Upper lobe of left lung (tissue), 6 donors: ENCODE measurements around the gene BTBD7. TPM values are rescaled to one million over a fixed set of nuclear protein-coding genes. Genes with fewer than 3 reads are reported as not detected.
A peak's percentile ranks its signal among the peaks of the same experiment; 100 is the strongest.

Experiments
- ATAC-seq, 2 donors: fragments of 200-7000 bp; cut with Tn5 transposase; one replicate each; pipeline ENCODE4 v1.9.1; 2022; ENCODE audit warnings: mild to moderate bottlenecking in 2 of 2, moderate library complexity in 2 of 2; ENCODE audit not compliant: low FRiP score in 2 of 2
- DNase-seq, 2 donors: peaks; one replicate each; pipeline ENCODE4 v3.0.0-alpha.2; 2019 to 2020
- H3K27ac ChIP-seq, 4 donors: fragments of 200-600 bp; sonication (generic); one replicate each; pipeline ENCODE4 v1.5.1; 2016 to 2019
- H3K27me3 ChIP-seq, 4 donors: fragments of 200-600 bp; sonication (generic); one replicate each; pipeline ENCODE4 v1.5.1; 2017 to 2019
- H3K36me3 ChIP-seq, 4 donors: fragments of 200-600 bp; sonication (generic); one replicate each; pipeline ENCODE4 v1.5.1; 2016 to 2019
- H3K4me1 ChIP-seq, 4 donors: fragments of 200-600 bp; sonication (generic); one replicate each; pipeline ENCODE4 v1.5.1; 2018 to 2019
- H3K4me3 ChIP-seq, 4 donors: fragments of 200-600 bp; sonication (generic); one replicate each; pipeline ENCODE4 v1.5.1; 2017 to 2019; ENCODE audit warnings: mild to moderate bottlenecking in 2 of 4, moderate library complexity in 1 of 4
- H3K9me3 ChIP-seq, 4 donors: fragments of 200-600 bp; sonication (generic); one replicate each; pipeline ENCODE4 v1.5.1; 2018 to 2019
- CTCF ChIP-seq, 6 experiments: fragments of 450-650 bp in 4 of 6; fragments of 200-600 bp in 2 of 6; sonication (generic) in 2 of 6; IDR thresholded peaks; one replicate each; pipeline ENCODE4 v1.5.1; 2016 to 2019; ENCODE audit warnings: antibody characterized with exemption in 6 of 6
- EP300 ChIP-seq, 4 donors: sonication (generic); formaldehyde crosslinking; IDR thresholded peaks; one replicate each; pipeline ENCODE4 v1.5.1; 2017; ENCODE audit warnings: antibody characterized with exemption in 4 of 4, control low read depth in 2 of 4
- POLR2A ChIP-seq, 4 donors: fragments of 450-650 bp; IDR thresholded peaks; one replicate each; pipeline ENCODE4 v1.5.1; 2016 to 2017; ENCODE audit warnings: antibody characterized with exemption in 4 of 4, mild to moderate bottlenecking in 2 of 4
- POLR2AphosphoS5 ChIP-seq, 2 donors: sonication (generic); formaldehyde crosslinking; IDR thresholded peaks; one replicate each; pipeline ENCODE4 v1.5.1; 2017; ENCODE audit warnings: antibody characterized with exemption in 2 of 2
- WGBS, 2 donors: methylation state at CpG; one replicate each; pipeline ENCODE4 v1.1.5; 2017 to 2018; 5-methylcytosine and 5-hydroxymethylcytosine counted together
- total RNA-seq, 6 donors: library from RNA; depleted of rRNA in 4 of 6; stranded (reverse); fragments of >200 nt in 4 of 6; gene quantifications; one replicate each; pipeline versions ENCODE4 v1.1.0 to v1.2.1, GENCODE V29; 2016 to 2021
- donor health status: DM: no; HTN: no; CAD: no; lungs with moderate emphysema.
- donor health status: DM: no; HTN: yes; CAD: no; lungs with severe emphysema.

The BTBD7 gene
- total RNA-seq, 6 donors from 2014 or later = 15.1 to 46.1 (median 36.9) TPM

- Histone ChIP-seq H3K36me3 (no peaks in the 10 kb centered on the region), H3K27me3 (no peaks in the 10 kb centered on the region), H3K27ac (no peak overlapping the region), H3K4me1 (peaks cover 10 to 15% (median 11%) of the 10 kb centered on the region in 4 donors), H3K4me3 (no peak overlapping the region), H3K9me3 (no peaks in the 10 kb centered on the region)
- ATAC-seq (no peak), DNase-seq (no peak)
- 81 to 92% methylated on average over 7 of the region's 7 CpGs for WGBS, 2 donors
- TF ChIP-seq CTCF (IDR thresholded peaks at IDR 0.05) (no peak), POLR2AphosphoS5 (IDR thresholded peaks at IDR 0.05) (no peak), POLR2A (IDR thresholded peaks at IDR 0.05) (no peak), EP300 (IDR thresholded peaks at IDR 0.05) (no peak)
These were observed 131.6 kb downstream of the BTBD7 start for GRCh38 chr14:93201155-93201704.

GRCh38 chr14:93200553-93200952, 132.3 kb downstream of the BTBD7 start:
- Histone ChIP-seq H3K27ac (peak overlapping the region in 2 of 4 donors; percentile 22 to 45), H3K4me1 (peaks cover 4 to 8% (median 5%) of the 10 kb centered on the region in 4 donors), H3K27me3 (no peaks in the 10 kb centered on the region), H3K4me3 (no peak overlapping the region), H3K36me3 (no peaks in the 10 kb centered on the region), H3K9me3 (no peaks in the 10 kb centered on the region)
- WGBS, 2 donors = 63 to 72% methylated on average over 5 of the region's 5 CpGs
- ATAC-seq = peak in 1 of 2 donors; percentile 26
- TF ChIP-seq POLR2AphosphoS5 (IDR thresholded peaks at IDR 0.05) = peak in 1 of 2 donors; percentile 31
- TF ChIP-seq CTCF (IDR thresholded peaks at IDR 0.05) = no peak
- TF ChIP-seq POLR2A (IDR thresholded peaks at IDR 0.05) = no peak
- peak in 1 of 4 donors; percentile 80 for TF ChIP-seq EP300 (IDR thresholded peaks at IDR 0.05)
- peak in 1 of 2 donors; percentile 87 for DNase-seq

- Histone ChIP-seq H3K27ac (no peak overlapping the region), H3K9me3 (no peaks in the 10 kb centered on the region), H3K4me3 (no peak overlapping the region), H3K27me3 (no peaks in the 10 kb centered on the region), H3K36me3 (no peaks in the 10 kb centered on the region), H3K4me1 (no peaks in the 10 kb centered on the region)
- ATAC-seq = no peak
- WGBS, 2 donors = 83 to 84% methylated on average over 4 of the region's 4 CpGs
- DNase-seq = no peak
- TF ChIP-seq EP300 (IDR thresholded peaks at IDR 0.05) (no peak), CTCF (IDR thresholded peaks at IDR 0.05) (no peak), POLR2AphosphoS5 (IDR thresholded peaks at IDR 0.05) (no peak), POLR2A (IDR thresholded peaks at IDR 0.05) (no peak)
These were observed 133.8 kb downstream of the BTBD7 start for GRCh38 chr14:93199031-93199430.

GRCh38 chr14:93195316-93195999, 137.4 kb downstream of the BTBD7 start:
- Histone ChIP-seq H3K9me3 (no peaks in the 10 kb centered on the region), H3K27me3 (no peaks in the 10 kb centered on the region), H3K36me3 (peaks cover 0 to 8% (median 0%) of the 10 kb centered on the region in 4 donors), H3K27ac (no peak overlapping the region), H3K4me1 (no peaks in the 10 kb centered on the region), H3K4me3 (no peak overlapping the region)
- WGBS, 2 donors = 92 to 93% methylated on average over 1 of the region's 1 CpG
- ATAC-seq = no peak
- TF ChIP-seq CTCF (IDR thresholded peaks at IDR 0.05) = no peak
- TF ChIP-seq POLR2A (IDR thresholded peaks at IDR 0.05) = no peak
- TF ChIP-seq POLR2AphosphoS5 (IDR thresholded peaks at IDR 0.05) = no peak
- no peak for DNase-seq

Other genes starting within 250 kb of the BTBD7 start
- 100 to 1,000 TPM in 3 of 6 donors, 10 to 100 TPM in 3; 41.9 to 128 (median 86.1) TPM for gene ITPK1, start 217.1 kb downstream of the BTBD7 start, total RNA-seq
- gene MOAP1, start 148.1 kb downstream of the BTBD7 start, total RNA-seq = 10 to 100 TPM; 14.7 to 43.8 (median 36.4) TPM
- 10 to 100 TPM in 4 of 6 donors, 1 to 10 TPM in 2; 2.6 to 32.1 (median 18.0) TPM for gene LYSET, start 147.7 kb downstream of the BTBD7 start, total RNA-seq
- gene GON7, start 126.0 kb downstream of the BTBD7 start, total RNA-seq = 10 to 100 TPM in 5 of 6 donors, 1 to 10 TPM in 1; 7.5 to 31.1 (median 14.7) TPM
- 10 to 100 TPM in 5 of 6 donors, 1 to 10 TPM in 1; 9.3 to 23.3 (median 21.1) TPM for gene UBR7, start 125.8 kb downstream of the BTBD7 start, total RNA-seq
- gene COX8C, start 14.1 kb upstream of the BTBD7 start, total RNA-seq = not detected
- gene UNC79, start 97.9 kb upstream of the BTBD7 start, total RNA-seq = 1 to 10 TPM in 1 of 6 donors, under 1 TPM in 5; 0.09 to 1.0 (median 0.14) TPM